NCI-H82 treated with DMSO at 0.1 percent for 48 hours (cell line): Measurements from ENCODE around the gene ORAI3.
"Not testable (repeated sequence)": the region's sequence is repeated elsewhere in the genome, so short reads cannot be mapped to it uniquely, and the experiment has no call there.

Experiments
- DNase-seq: peaks from one replicate; lab custom pipeline; 2025; ENCODE audit not compliant: unreplicated experiment; lab: John Stamatoyannopoulos, UW

Gene ORAI3

GRCh38 chr16:30923554-30924075 lies 25.3 kb upstream of the ORAI3 start, which contains the start of gene FBXL19:
FBXL19 (plus strand) TSS chr16:30923572; CDS start chr16:30925755, 2,183 bp downstream.
- no peak for DNase-seq

GRCh38 chr16:30924076-30924912 lies 24.6 kb upstream of the ORAI3 start:
- DNase-seq, result no peak

- no peak for DNase-seq
Measured at GRCh38 chr16:30924913-30925631, 23.8 kb upstream of the ORAI3 start.

GRCh38 chr16:30925632-30925987 lies 23.3 kb upstream of the ORAI3 start:
- DNase-seq, result no peak

- no peak for DNase-seq
Measured at GRCh38 chr16:30925995-30926811, 22.7 kb upstream of the ORAI3 start.

GRCh38 chr16:30926937-30927788 lies 21.7 kb upstream of the ORAI3 start:
- no peak for DNase-seq

GRCh38 chr16:30927789-30928378 lies 21.0 kb upstream of the ORAI3 start:
- DNase-seq, result peak; percentile 88

GRCh38 chr16:30928390-30928789 lies 20.5 kb upstream of the ORAI3 start:
- no peak for DNase-seq

GRCh38 chr16:30929167-30929566 lies 19.7 kb upstream of the ORAI3 start:
- no peak for DNase-seq

GRCh38 chr16:30930160-30930571 lies 18.7 kb upstream of the ORAI3 start:
- DNase-seq, result no peak

- DNase-seq, result no peak
Measured at GRCh38 chr16:30931068-30931650, 17.7 kb upstream of the ORAI3 start.

- DNase-seq, result no peak
Measured at GRCh38 chr16:30934827-30935557, 13.9 kb upstream of the ORAI3 start.

- DNase-seq, result no peak
Measured at GRCh38 chr16:30937692-30938091, 11.2 kb upstream of the ORAI3 start.

- not testable (repeated sequence) for DNase-seq
Measured at GRCh38 chr16:30939571-30939970, 9.3 kb upstream of the ORAI3 start.

GRCh38 chr16:30941600-30942425 lies 7.1 kb upstream of the ORAI3 start:
- DNase-seq, result peak; percentile 27

- no peak for DNase-seq
Measured at GRCh38 chr16:30942426-30942806, 6.5 kb upstream of the ORAI3 start.

- no peak for DNase-seq
Measured at GRCh38 chr16:30944352-30944751, 4.5 kb upstream of the ORAI3 start.
